Measurements from ENCODE around the gene P2RX4. TPM values are rescaled to one million over a fixed set of nuclear protein-coding genes. Genes with fewer than 3 reads are reported as not detected.
"Not testable (repeated sequence)": the region's sequence is repeated elsewhere in the genome, so short reads cannot be mapped to it uniquely, and the experiment has no call there.

P2RX4 gene
- total RNA-seq, 1 donor, result 9.1 TPM

- TF ChIP-seq, protein P1, sequence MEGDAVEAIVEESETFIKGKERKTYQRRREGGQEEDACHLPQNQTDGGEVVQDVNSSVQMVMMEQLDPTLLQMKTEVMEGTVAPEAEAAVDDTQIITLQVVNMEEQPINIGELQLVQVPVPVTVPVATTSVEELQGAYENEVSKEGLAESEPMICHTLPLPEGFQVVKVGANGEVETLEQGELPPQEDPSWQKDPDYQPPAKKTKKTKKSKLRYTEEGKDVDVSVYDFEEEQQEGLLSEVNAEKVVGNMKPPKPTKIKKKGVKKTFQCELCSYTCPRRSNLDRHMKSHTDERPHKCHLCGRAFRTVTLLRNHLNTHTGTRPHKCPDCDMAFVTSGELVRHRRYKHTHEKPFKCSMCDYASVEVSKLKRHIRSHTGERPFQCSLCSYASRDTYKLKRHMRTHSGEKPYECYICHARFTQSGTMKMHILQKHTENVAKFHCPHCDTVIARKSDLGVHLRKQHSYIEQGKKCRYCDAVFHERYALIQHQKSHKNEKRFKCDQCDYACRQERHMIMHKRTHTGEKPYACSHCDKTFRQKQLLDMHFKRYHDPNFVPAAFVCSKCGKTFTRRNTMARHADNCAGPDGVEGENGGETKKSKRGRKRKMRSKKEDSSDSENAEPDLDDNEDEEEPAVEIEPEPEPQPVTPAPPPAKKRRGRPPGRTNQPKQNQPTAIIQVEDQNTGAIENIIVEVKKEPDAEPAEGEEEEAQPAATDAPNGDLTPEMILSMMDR (IDR thresholded peaks at IDR 0.05; ENCODE audit: insufficient read depth, low read length), result no peak
- H3K4me3 ChIP-seq (ENCODE audit: low read depth, low read length), result no peak overlapping the region
- DNase-seq (ENCODE audit: low read depth), result no peak
Measured at GRCh38 chr12:121198949-121199348, 11.0 kb upstream of the P2RX4 start.

- not testable (repeated sequence) for H3K4me3 ChIP-seq (ENCODE audit: low read depth, low read length); DNase-seq (ENCODE audit: low read depth)
Measured at GRCh38 chr12:121201140-121201539, 8.8 kb upstream of the P2RX4 start.

DNA sequence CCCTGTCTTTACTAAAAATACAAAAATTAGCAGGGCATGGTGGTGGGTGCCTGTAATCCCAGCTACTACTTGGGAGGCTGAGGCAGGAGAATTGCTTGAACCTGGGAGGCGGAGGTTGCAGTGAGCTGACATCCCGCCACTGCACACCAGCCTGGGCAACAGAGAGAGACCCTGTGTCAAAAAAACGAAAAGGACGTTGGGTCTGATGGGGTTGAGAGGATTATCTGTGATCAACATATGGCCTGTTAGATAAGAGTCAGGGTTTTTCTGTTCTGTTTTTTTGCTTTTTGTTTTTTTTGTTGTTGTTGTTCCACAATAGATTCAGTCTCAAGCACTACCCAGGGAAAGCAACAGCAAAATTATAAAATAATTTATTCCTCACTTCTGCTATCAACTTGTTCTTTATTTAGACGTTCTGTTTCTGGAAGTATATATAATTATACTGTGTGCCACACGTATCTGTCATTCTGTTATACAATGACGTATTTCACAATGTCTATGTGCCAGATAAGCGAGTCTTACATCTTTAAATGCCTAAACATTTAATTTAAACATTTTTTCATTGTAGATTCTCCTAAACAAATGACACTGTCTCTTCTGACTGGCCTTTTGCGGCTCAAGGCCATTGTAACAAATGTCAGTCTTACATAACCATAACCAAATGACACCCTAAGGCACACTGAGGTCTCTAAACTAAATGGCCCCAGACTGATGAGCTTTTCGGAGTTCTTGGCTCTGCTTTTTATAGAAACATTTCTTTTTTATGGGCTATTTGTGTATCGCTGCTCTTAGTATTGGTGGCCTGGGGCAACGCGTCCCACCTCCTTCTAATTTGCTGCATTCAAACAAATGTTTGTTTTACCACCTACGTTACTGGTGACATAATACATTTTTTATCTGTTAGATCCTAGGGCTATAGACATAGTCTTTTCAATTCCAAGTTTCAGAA is 7.2 kb upstream of the P2RX4 start:
- DNase-seq (ENCODE audit: low read depth), result no peak
- H3K4me3 ChIP-seq (ENCODE audit: low read depth, low read length), result no peak overlapping the region
- TF ChIP-seq, protein P1 (IDR thresholded peaks at IDR 0.05; ENCODE audit: insufficient read depth, low read length), result no peak

DNA sequence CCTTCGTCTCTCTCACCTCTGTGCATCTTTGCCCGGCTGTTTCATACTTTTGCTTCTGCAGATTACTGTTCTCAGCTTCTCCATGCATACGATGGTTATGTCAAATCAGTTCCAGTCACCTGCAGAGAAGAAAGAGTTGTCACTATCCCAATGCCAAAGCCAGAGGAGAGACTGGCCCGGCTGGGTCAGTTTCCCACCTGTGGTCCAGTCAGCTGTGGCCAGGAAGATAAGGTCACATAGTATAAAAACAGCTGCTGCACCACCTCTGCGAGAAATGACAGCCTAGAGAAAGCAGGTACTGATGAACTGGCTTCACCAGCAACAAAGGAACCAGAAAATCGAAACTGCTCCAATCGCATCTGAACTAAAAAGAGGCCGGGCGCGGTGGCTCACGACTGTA is 6.4 kb upstream of the P2RX4 start:
- TF ChIP-seq, protein P1 (IDR thresholded peaks at IDR 0.05; ENCODE audit: insufficient read depth, low read length), result no peak
- no peak overlapping the region for H3K4me3 ChIP-seq (ENCODE audit: low read depth, low read length)
- DNase-seq (ENCODE audit: low read depth), result no peak

GRCh38 chr12:121205491-121205890 is 4.4 kb upstream of the P2RX4 start:
- TF ChIP-seq, protein P1 (IDR thresholded peaks at IDR 0.05; ENCODE audit: insufficient read depth, low read length), result no peak
- DNase-seq (ENCODE audit: low read depth), result no peak

DNA sequence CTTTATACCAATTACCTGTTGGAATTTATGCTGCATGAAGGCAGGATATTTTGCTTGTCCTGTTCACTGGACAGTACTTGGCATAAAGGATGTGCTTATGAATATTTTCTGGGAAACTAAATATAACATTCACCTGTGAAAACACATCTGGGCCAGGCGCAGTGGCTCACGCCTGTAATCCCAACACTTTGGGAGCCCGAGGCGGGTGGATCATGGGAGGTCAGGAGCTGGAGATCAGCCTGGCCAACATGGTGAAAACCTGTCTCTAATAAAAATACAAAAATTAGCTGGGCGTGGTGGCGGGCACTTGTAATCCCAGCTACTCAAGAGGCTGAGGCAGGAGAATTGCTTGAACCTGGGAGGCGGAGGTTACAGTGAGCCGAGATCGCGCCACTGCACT is 1.4 kb upstream of the P2RX4 start:
- not testable (repeated sequence) for H3K4me3 ChIP-seq (ENCODE audit: low read depth, low read length); DNase-seq (ENCODE audit: low read depth)

More at GRCh38 chr12:121205491-121205890, 4.4 kb upstream of the P2RX4 start:
- H3K4me3 ChIP-seq (ENCODE audit: low read depth, low read length), result no peak overlapping the region

DNA sequence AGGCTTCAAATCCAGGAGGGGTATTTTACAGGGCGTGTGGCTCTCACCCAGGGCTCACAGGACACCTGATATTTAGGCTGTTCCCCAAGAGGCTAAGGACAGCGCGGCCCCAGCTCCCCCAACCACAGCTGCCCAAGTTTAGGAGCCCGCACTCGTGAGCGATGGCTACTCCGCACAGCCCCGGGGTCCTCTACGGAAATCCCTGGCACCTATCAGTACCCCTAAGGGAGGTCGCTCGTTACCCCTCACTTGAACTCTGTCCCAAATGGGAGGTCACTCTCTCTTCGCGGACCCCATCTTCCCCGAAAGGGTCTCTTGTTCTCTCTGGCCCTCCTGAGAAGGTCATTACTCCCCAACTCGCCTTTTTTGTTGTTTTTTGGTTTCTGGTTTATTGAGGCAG is 708 bp upstream of the P2RX4 start:
- TF ChIP-seq, protein P1 (IDR thresholded peaks at IDR 0.05; ENCODE audit: insufficient read depth, low read length), result no peak
- no peak overlapping the region for H3K4me3 ChIP-seq (ENCODE audit: low read depth, low read length)
- no peak for DNase-seq (ENCODE audit: low read depth)

- TF ChIP-seq, protein P1 (IDR thresholded peaks at IDR 0.05; ENCODE audit: insufficient read depth, low read length), result no peak
- H3K4me3 ChIP-seq (ENCODE audit: low read depth, low read length), result no peak overlapping the region
- DNase-seq (ENCODE audit: low read depth), result no peak
Measured at GRCh38 chr12:121212875-121213274, 2.9 kb downstream of the P2RX4 start.
